Activated CD8-positive, alpha-beta T cell treated with anti-CD3 and anti-CD28 coated beads for 36 hours (primary cell): ENCODE results near the gene FOSB. TPM values are rescaled to one million over a fixed set of nuclear protein-coding genes. Genes with fewer than 3 reads are reported as not detected.

ENCODE experiments used
- ATAC-seq: fragments of 200-7000 bp; cut with Tn5 transposase; one replicate; pipeline ENCODE4 v1.10.0; 2021; ENCODE audit warnings: mild to moderate bottlenecking, moderate library complexity
- CTCF ChIA-PET: fragments of 350-600 bp; sonication (Branson Sonifier 250); formaldehyde crosslinking; loops from one replicate; lab custom pipeline; 2021; ENCODE audit warnings: antibody characterized with exemption; lab: Charles Lee
- POLR2A ChIA-PET: fragments of 350-600 bp; sonication (Branson Sonifier 250); formaldehyde crosslinking; loops from one replicate; lab custom pipeline; 2021; ENCODE audit warnings: antibody characterized with exemption; lab: Charles Lee
- DNase-seq: peaks from one replicate; pipeline ENCODE4 v3.0.0-alpha.2; 2020
- H3K27ac Mint-ChIP-seq: one replicate; pipeline ENCODE4 v1.8.0; 2021; ENCODE audit warnings: mild to moderate bottlenecking, mixed read lengths
- H3K27me3 Mint-ChIP-seq: one replicate; pipeline ENCODE4 v1.8.0; 2021; ENCODE audit warnings: mixed read lengths
- H3K36me3 Mint-ChIP-seq: one replicate; pipeline ENCODE4 v1.8.0; 2021; ENCODE audit warnings: low read depth, mixed read lengths
- H3K4me1 Mint-ChIP-seq: one replicate; pipeline ENCODE4 v1.8.0; 2021; ENCODE audit warnings: low read depth, mixed read lengths
- H3K4me3 Mint-ChIP-seq: one replicate; pipeline ENCODE4 v1.8.0; 2021; ENCODE audit warnings: mild to moderate bottlenecking, moderate library complexity, mixed read lengths
- H3K9me3 Mint-ChIP-seq: one replicate; pipeline ENCODE4 v1.8.0; 2021; ENCODE audit warnings: mixed read lengths
- CTCF ChIP-seq: fragments of 200-600 bp; IDR thresholded peaks from one replicate; pipeline ENCODE4 v1.8.0; 2022; ENCODE audit warnings: antibody characterized with exemption, mild to moderate bottlenecking
- intact Hi-C: fragments of 100-400 bp; cut with micrococcal nuclease; formaldehyde crosslinking; loops from one replicate; pipeline ENCODE4 v1.10.0; 2022
- total RNA-seq, 2 experiments: library from RNA; stranded (reverse); gene quantifications; one replicate each; pipeline ENCODE4 v1.2.3, GENCODE V29; 2021

FOSB gene
- total RNA-seq, 2 experiments from 2014 or later: 70.0 to 71.2 TPM

GRCh38 chr19:45444318-45445041 lies 23.3 kb upstream of the FOSB start:
- no peak for TF ChIP-seq CTCF
- peak; percentile 34 for ATAC-seq
- DNase-seq: peak; percentile 83
- H3K4me3 Mint-ChIP-seq: peak overlapping the region; percentile 73
- peaks cover 5% of the 10 kb centered on the region for H3K36me3 Mint-ChIP-seq
- H3K27me3 Mint-ChIP-seq: no peaks in the 10 kb centered on the region
- peaks cover 51% of the 10 kb centered on the region for H3K4me1 Mint-ChIP-seq
- peak overlapping the region; percentile 30 for H3K27ac Mint-ChIP-seq
- POLR2A ChIA-PET: interaction anchor here (1.4 to 3.0 kb wide), 3 partner anchors 24 to 36 kb away, joined by 3 to 11 read pairs (median 9); partner anchors contain the start of gene FOSB
- CTCF ChIA-PET: interaction anchor here (0.7 to 6.0 kb wide), 6 partner anchors 12 to 41 kb away, joined by 3 to 72 read pairs (median 4); partner anchors contain the start of gene FOSB
- no peaks in the 10 kb centered on the region for H3K9me3 Mint-ChIP-seq
- intact Hi-C loops: no loop called here

GRCh38 chr19:45445139-45445538 lies 22.7 kb upstream of the FOSB start:
- no peaks in the 10 kb centered on the region for H3K9me3 Mint-ChIP-seq
- intact Hi-C loops: no loop called here
- peaks cover 5% of the 10 kb centered on the region for H3K36me3 Mint-ChIP-seq
- H3K4me1 Mint-ChIP-seq: peaks cover 53% of the 10 kb centered on the region
- TF ChIP-seq CTCF: no peak
- no peaks in the 10 kb centered on the region for H3K27me3 Mint-ChIP-seq
- no peak for DNase-seq
- ChIA-PET CTCF (interaction anchor here (0.6 to 6.0 kb wide), 10 partner anchors 12 to 1559 kb away, joined by 3 to 72 read pairs (median 4); partner anchors contain the start of gene FOSB), POLR2A (interaction anchor here (1.0 to 3.0 kb wide), 5 partner anchors 24 to 35 kb away, joined by 3 to 11 read pairs (median 4); partner anchors contain the start of gene FOSB)
- no peak overlapping the region for H3K4me3 Mint-ChIP-seq
- no peak for ATAC-seq
- no peak overlapping the region for H3K27ac Mint-ChIP-seq

GRCh38 chr19:45446295-45446694 lies 21.5 kb upstream of the FOSB start:
- no peaks in the 10 kb centered on the region for H3K9me3 Mint-ChIP-seq
- POLR2A ChIA-PET: interaction anchor here (0.6 to 2.8 kb wide), 4 partner anchors 29 to 32 kb away, joined by 3 to 11 read pairs (median 4); no protein-coding TSS in a partner anchor
- CTCF ChIA-PET: interaction anchor here (1.0 to 6.0 kb wide), 5 partner anchors 18 to 39 kb away, joined by 3 to 72 read pairs (median 5); no protein-coding TSS in a partner anchor
- TF ChIP-seq CTCF: peak; percentile 27
- H3K27me3 Mint-ChIP-seq: no peaks in the 10 kb centered on the region
- no peak overlapping the region for H3K4me3 Mint-ChIP-seq
- no peak for ATAC-seq
- DNase-seq: peak; percentile 42
- no peak overlapping the region for H3K27ac Mint-ChIP-seq
- H3K36me3 Mint-ChIP-seq: peaks cover 5% of the 10 kb centered on the region
- intact Hi-C loops: no loop called here
- peaks cover 47% of the 10 kb centered on the region for H3K4me1 Mint-ChIP-seq

- DNase-seq: no peak
- no peak for TF ChIP-seq CTCF
- Mint-ChIP-seq H3K36me3 (peaks cover 5% of the 10 kb centered on the region), H3K27me3 (no peaks in the 10 kb centered on the region), H3K4me1 (peaks cover 52% of the 10 kb centered on the region), H3K27ac (no peak overlapping the region), H3K9me3 (no peaks in the 10 kb centered on the region), H3K4me3 (no peak overlapping the region)
- ChIA-PET POLR2A (interaction anchor here (2.8 to 3.7 kb wide), 2 partner anchors 8 to 32 kb away, joined by 11 to 15 read pairs; no protein-coding TSS in a partner anchor), CTCF (interaction anchor here (1.1 to 6.0 kb wide), 5 partner anchors 7 to 38 kb away, joined by 5 to 72 read pairs (median 8); no protein-coding TSS in a partner anchor)
- intact Hi-C loops: no loop called here
- ATAC-seq: no peak
Observed at GRCh38 chr19:45446944-45447343, 20.9 kb upstream of the FOSB start.

- no peak for TF ChIP-seq CTCF
- POLR2A ChIA-PET: interaction anchor here (2.2 to 3.7 kb wide), 2 partner anchors 9 to 20 kb away, joined by 12 to 15 read pairs; partner anchors contain the start of gene FOSB
- intact Hi-C loops: no loop called here
- no peak overlapping the region for H3K4me3 Mint-ChIP-seq
- H3K36me3 Mint-ChIP-seq: peaks cover 5% of the 10 kb centered on the region
- CTCF ChIA-PET: interaction anchor here (1.0 to 6.0 kb wide), 5 partner anchors 9 to 32 kb away, joined by 3 to 72 read pairs (median 8); no protein-coding TSS in a partner anchor
- H3K27ac Mint-ChIP-seq: no peak overlapping the region
- ATAC-seq: no peak
- H3K4me1 Mint-ChIP-seq: peaks cover 45% of the 10 kb centered on the region
- no peaks in the 10 kb centered on the region for H3K27me3 Mint-ChIP-seq
- H3K9me3 Mint-ChIP-seq: no peaks in the 10 kb centered on the region
- DNase-seq: no peak
Observed at GRCh38 chr19:45448425-45448756, 19.4 kb upstream of the FOSB start.
